GM12874 (cell line): ENCODE measurements around the gene USP35.

Experiments
- CTCF ChIP-seq: IDR thresholded peaks from 2 replicates; pipeline ENCODE4 v1.5.1; 2011; ENCODE audit warnings: low read depth, mild to moderate bottlenecking, control low read depth, low read length, moderate library complexity; ENCODE audit not compliant: insufficient read depth

The USP35 gene

GRCh38 chr11:78251083-78251775, 62.5 kb downstream of the USP35 start:
- no peak for TF ChIP-seq CTCF

GRCh38 chr11:78253797-78254196, 65.1 kb downstream of the USP35 start:
- no peak for TF ChIP-seq CTCF

- TF ChIP-seq CTCF = no peak
Observed at GRCh38 chr11:78254268-78254667, 65.5 kb downstream of the USP35 start.

- no peak for TF ChIP-seq CTCF
Observed at GRCh38 chr11:78255919-78256318, 67.2 kb downstream of the USP35 start.

- no peak for TF ChIP-seq CTCF
Observed at GRCh38 chr11:78256962-78257361, 68.2 kb downstream of the USP35 start.

- TF ChIP-seq CTCF = no peak
Observed at GRCh38 chr11:78257654-78258053, 68.9 kb downstream of the USP35 start.

- TF ChIP-seq CTCF = no peak
Observed at GRCh38 chr11:78259777-78260487, 71.2 kb downstream of the USP35 start.
